Activated T-helper 1 cell treated with anti-CD3 and anti-CD28 coated beads, Interleukin-12 subunit alpha, Interleukin-12 subunit beta, Interleukin-2, Interleukin-4 antibody, amounts not matched to agents 30 ng/mL and 10 ng/mL and 1 ng/mL, durations not matched to agents 14 hours and 24 hours and 36 hours (primary cell): ENCODE data around the gene TRIM66. TPM values are rescaled to one million over a fixed set of nuclear protein-coding genes. Genes with fewer than 3 reads are reported as not detected.

Experiments
- DNase-seq: peaks from one replicate; pipeline ENCODE4 v3.0.0; 2021; ENCODE audit warnings: low spot score
- H3K27ac Mint-ChIP-seq: one replicate; pipeline ENCODE4 v1.8.0; 2021; ENCODE audit warnings: mild to moderate bottlenecking, mixed read lengths
- H3K27me3 Mint-ChIP-seq: one replicate; pipeline ENCODE4 v1.8.0; 2022; ENCODE audit warnings: mild to moderate bottlenecking, moderate library complexity, mixed read lengths; ENCODE audit not compliant: insufficient read depth
- H3K36me3 Mint-ChIP-seq: one replicate; pipeline ENCODE4 v1.8.0; 2021; ENCODE audit warnings: low read depth, mixed read lengths
- H3K4me1 Mint-ChIP-seq: one replicate; pipeline ENCODE4 v1.8.0; 2021; ENCODE audit warnings: low read depth, mixed read lengths
- H3K4me3 Mint-ChIP-seq: one replicate; pipeline ENCODE4 v1.8.0; 2021; ENCODE audit warnings: mild to moderate bottlenecking, moderate library complexity, mixed read lengths
- H3K9me3 Mint-ChIP-seq: one replicate; pipeline ENCODE4 v1.8.0; 2021; ENCODE audit warnings: mixed read lengths
- intact Hi-C: fragments of 100-400 bp; cut with micrococcal nuclease; formaldehyde crosslinking; loops from one replicate; pipeline ENCODE4 v1.15.1; 2024
- total RNA-seq: library from RNA; stranded (reverse); gene quantifications from 2 replicates; pipeline ENCODE4 v1.2.3, GENCODE V29; 2022

Gene TRIM66
- total RNA-seq, 1 donor from 2014 or later = 14.2 TPM

DNA sequence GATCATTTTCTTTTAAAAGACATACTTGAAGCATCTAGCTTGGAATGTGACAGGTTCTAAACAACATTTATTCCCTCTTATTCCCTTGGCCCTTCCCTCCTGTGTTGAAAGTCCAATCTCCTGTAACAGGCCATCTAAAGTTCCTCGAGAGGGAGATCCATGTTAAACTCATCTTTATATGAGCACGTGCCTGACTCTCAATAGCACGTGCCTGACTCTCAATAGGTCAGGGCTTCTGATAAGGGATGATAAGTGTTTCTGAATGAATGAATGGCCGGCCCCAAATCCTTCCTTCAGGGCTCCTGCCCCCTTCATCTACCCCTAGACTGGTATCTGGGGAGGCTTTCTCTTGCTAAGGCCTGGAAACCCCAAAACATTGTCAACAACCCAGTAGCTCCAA is 27.3 kb upstream of the TRIM66 start:
- Mint-ChIP-seq H3K4me3 (no peak overlapping the region), H3K36me3 (no peaks in the 10 kb centered on the region), H3K27ac (no peak overlapping the region), H3K9me3 (no peaks in the 10 kb centered on the region), H3K27me3 (peaks cover 2% of the 10 kb centered on the region), H3K4me1 (no peaks in the 10 kb centered on the region)
- no peak for DNase-seq
- intact Hi-C loops = no loop called here

DNA sequence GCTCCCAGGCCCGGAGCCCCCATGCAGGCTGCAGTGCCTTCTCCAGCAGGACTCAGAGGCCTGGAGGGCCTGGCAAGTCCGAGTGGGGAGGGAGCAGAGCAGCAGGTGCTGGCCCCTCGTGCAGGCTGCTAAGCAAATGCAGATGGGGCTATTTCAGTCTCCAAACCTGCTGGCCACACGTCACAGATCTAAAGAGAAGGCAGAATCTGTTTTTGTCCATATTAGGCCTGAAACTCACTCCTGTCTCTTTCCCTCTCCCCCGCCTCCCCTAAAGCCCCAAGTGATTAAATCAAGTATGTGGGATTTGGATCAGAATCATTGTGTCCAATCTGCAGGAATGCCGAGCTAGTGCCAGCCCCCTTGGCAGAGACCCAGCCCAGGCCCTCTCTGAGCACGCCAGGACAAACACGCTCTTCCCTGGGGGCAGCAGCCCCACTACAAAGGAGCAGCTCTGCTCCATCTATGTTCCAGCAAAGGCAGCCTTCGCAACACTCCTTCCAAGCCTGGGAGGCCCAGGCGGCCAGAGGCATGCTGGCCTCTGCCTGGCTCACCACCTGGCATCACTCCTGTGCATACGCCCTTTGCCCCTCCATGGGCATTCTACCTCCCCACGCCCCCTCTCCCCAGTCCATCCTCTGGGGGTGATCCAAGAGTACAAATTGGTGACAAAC is 26.7 kb upstream of the TRIM66 start:
- Mint-ChIP-seq H3K4me3 (no peak overlapping the region), H3K27me3 (peaks cover 2% of the 10 kb centered on the region), H3K9me3 (no peaks in the 10 kb centered on the region), H3K4me1 (no peaks in the 10 kb centered on the region), H3K27ac (no peak overlapping the region), H3K36me3 (no peaks in the 10 kb centered on the region)
- intact Hi-C loops = no loop called here
- DNase-seq = no peak

DNA sequence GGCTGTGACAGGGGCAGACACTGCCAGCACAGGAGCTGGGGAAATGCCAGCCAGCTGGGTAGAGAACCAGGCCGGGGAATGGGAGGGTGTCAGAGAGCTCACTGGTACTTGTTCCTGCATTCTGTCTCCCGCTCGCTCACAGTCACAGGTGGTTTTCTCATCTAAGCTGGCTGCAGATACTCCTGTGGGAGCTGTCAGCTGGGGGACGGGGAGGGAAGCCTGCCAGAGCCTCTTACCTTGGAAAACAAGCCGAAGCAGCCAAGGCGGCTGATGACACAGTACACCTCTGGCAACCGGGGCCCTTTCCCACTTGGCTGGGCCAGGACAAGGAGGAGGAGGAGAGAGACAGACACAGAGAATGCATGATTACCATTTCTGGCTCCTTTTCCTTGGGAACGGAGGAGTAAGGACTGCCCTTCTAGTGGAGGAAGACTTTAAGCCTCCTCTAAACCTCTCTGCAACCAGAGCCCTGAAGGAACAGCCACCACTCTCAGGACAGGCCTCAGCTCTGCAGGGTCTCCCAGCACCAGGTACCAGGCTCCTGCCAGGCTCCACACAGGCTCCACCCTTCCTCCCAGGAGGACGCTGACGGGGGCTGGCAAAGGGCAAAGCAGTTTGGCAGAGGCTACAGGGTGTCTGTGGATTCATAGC is 25.2 kb upstream of the TRIM66 start:
- peaks cover 2% of the 10 kb centered on the region for H3K27me3 Mint-ChIP-seq
- DNase-seq = no peak
- no peak overlapping the region for H3K27ac Mint-ChIP-seq
- H3K4me1 Mint-ChIP-seq = no peaks in the 10 kb centered on the region
- intact Hi-C loops = no loop called here
- H3K9me3 Mint-ChIP-seq = no peaks in the 10 kb centered on the region
- H3K4me3 Mint-ChIP-seq = no peak overlapping the region
- H3K36me3 Mint-ChIP-seq = no peaks in the 10 kb centered on the region

DNA sequence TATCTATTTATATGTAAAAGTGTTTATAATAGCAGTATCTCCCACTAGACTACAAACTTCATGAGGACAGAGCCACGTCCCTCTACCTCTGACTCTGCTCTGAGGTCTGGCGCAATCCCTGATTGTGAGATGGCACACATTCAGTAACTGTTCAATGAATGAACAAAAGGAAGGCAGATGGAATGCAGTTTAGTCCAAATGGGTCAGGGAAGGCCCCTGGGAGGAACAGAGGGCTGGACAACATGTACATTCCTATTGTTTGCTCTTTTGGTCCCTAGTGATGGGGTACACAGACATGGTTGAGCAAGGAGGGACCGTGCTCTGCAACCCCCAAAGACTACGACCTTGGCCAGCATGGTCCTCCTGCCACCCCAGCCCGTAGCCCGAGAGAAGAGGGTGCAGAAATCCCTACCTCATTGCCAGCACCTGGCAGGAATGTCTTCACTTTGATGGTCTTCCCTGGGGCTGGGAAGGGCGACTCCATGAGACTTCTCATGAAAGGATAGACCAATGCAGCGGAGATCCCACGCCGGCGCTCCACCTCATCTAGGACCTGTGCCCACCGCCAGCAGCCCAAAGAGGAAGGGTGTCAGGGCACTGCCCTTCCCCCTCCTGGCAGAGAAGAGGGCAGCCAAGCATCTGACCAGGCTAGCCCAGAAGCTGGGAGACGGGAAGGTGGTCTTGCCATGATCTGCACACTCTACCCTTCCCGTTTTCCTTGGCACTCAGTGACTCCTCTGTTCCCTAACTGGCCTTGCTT is 24.4 kb upstream of the TRIM66 start:
- no peaks in the 10 kb centered on the region for H3K9me3 Mint-ChIP-seq
- H3K36me3 Mint-ChIP-seq = no peaks in the 10 kb centered on the region
- H3K4me1 Mint-ChIP-seq = no peaks in the 10 kb centered on the region
- DNase-seq = no peak
- H3K27me3 Mint-ChIP-seq = peaks cover 2% of the 10 kb centered on the region
- no peak overlapping the region for H3K27ac Mint-ChIP-seq
- intact Hi-C loops = no loop called here
- H3K4me3 Mint-ChIP-seq = no peak overlapping the region

DNA sequence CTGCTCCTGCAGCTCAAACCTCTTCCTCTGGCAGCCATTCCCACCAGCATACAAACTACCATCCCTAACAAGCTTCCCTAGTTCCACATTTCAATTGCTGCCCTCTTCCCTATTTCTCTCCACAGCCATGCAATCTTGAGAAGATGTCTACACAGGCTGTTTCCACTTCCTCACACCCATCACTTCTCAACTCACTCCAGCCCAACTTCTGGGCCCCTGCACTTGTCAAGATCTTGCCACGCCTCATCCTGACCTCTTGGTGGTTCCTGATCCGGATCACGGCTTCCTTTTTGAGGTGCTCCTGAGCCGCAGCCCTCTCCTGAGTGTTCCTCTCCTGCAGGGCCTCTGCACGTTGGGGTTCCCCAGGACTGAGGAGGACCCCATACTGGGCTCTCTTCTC is 22.7 kb upstream of the TRIM66 start:
- H3K36me3 Mint-ChIP-seq = no peaks in the 10 kb centered on the region
- no peak overlapping the region for H3K27ac Mint-ChIP-seq
- no peak overlapping the region for H3K4me3 Mint-ChIP-seq
- H3K9me3 Mint-ChIP-seq = no peaks in the 10 kb centered on the region
- H3K4me1 Mint-ChIP-seq = no peaks in the 10 kb centered on the region
- H3K27me3 Mint-ChIP-seq = peaks cover 2% of the 10 kb centered on the region
- DNase-seq = no peak
- intact Hi-C loops = no loop called here

DNA sequence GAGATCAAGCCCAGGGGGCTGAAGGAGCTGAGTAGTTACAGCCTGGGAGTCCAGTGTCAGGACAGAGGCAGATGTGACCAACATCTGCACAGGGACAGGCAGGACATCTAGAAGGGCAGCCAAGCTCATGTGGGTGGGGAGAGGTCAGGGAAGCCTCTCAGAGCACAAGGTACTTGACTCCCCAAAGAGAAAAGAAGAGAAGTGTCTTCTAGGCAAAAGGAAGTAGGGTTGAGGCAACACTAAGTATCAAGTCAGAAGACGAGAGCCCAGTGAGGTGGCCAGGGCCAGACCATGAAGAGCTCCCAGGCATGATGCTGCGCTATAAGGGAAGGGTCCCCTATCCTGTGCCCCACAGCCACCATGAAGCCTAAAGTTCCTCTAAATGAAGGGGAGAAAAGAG is 21.7 kb upstream of the TRIM66 start:
- Mint-ChIP-seq H3K27ac (no peak overlapping the region), H3K27me3 (peaks cover 2% of the 10 kb centered on the region), H3K4me3 (no peak overlapping the region), H3K4me1 (no peaks in the 10 kb centered on the region), H3K9me3 (no peaks in the 10 kb centered on the region), H3K36me3 (no peaks in the 10 kb centered on the region)
- no peak for DNase-seq
- intact Hi-C loops = no loop called here

DNA sequence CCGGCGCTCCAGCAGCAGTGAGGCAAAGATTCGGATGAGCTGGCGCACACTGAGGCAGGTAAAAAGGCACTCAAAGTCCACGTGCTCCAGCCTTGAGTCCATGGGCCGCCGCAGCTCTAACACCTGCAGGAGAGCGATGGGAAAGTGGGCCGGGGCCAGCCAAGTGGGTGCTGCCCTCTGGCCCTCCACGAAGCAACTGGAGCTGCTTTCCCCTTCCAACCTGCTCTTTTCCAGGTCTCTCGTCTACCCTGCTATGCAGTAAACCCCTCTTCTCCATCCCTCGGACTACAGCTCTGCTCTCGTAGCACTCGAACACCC is 20.1 kb upstream of the TRIM66 start:
- intact Hi-C loops = no loop called here
- H3K27ac Mint-ChIP-seq = no peak overlapping the region
- DNase-seq = no peak
- H3K4me3 Mint-ChIP-seq = no peak overlapping the region
- no peaks in the 10 kb centered on the region for H3K4me1 Mint-ChIP-seq
- H3K36me3 Mint-ChIP-seq = no peaks in the 10 kb centered on the region
- H3K9me3 Mint-ChIP-seq = no peaks in the 10 kb centered on the region
- peaks cover 2% of the 10 kb centered on the region for H3K27me3 Mint-ChIP-seq

DNA sequence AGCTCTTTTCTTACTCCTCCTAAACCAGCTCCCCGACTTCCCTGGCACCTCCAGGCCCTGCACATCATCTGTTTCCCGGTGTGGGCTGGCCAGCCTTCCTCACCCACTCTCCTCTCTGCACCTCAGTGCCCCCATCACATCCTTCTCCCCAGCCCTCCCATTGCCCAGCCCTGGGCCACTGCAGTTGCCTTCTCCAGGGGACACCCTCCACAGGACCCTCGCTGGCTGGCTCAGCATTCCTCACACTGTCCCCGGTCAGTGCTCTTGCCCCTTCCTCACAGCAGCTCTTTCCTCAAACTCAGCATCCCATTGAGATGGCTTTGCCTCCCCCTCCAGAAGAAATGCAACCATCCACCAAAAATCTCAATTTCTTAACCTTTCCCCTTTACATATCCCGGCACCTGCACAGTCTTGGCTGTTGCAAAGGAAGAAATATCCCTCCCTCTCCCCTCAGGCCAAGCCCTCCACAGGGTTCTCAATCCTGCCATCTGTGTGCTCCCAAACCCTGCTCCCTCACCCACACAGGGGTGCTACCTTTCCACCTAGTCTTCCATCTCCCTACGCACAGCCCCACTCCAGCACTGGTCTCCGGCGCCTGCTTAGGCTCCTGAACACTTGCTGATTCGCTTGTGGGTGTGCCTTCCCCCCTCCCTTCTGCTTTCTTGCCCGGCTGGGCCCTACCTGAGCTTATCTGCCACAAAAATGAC is 19.6 kb upstream of the TRIM66 start:
- Mint-ChIP-seq H3K27me3 (peaks cover 2% of the 10 kb centered on the region), H3K27ac (no peak overlapping the region), H3K4me1 (no peaks in the 10 kb centered on the region), H3K4me3 (no peak overlapping the region), H3K9me3 (no peaks in the 10 kb centered on the region), H3K36me3 (no peaks in the 10 kb centered on the region)
- no peak for DNase-seq
- intact Hi-C loops = no loop called here

DNA sequence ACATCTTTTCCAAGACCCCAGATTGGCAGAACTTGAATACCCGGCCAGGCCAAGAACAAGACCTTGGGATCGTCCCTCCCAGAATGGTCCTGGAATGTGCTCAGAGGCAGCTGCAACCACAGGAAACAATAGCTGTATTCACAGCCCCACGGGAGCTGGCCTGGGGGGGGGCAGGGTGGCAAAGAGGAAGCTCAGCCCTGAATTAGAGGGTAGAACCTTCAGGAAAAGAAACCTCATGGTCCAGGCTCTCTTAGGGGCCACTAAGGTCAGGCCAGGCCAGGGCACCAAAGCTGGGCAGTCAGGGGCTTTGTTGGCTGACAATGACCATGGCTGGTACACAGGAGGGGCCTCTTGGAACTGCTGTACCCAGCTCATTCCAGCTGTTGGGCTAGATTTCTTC is 17.4 kb upstream of the TRIM66 start:
- peaks cover 12% of the 10 kb centered on the region for H3K36me3 Mint-ChIP-seq
- H3K27ac Mint-ChIP-seq = no peak overlapping the region

DNA sequence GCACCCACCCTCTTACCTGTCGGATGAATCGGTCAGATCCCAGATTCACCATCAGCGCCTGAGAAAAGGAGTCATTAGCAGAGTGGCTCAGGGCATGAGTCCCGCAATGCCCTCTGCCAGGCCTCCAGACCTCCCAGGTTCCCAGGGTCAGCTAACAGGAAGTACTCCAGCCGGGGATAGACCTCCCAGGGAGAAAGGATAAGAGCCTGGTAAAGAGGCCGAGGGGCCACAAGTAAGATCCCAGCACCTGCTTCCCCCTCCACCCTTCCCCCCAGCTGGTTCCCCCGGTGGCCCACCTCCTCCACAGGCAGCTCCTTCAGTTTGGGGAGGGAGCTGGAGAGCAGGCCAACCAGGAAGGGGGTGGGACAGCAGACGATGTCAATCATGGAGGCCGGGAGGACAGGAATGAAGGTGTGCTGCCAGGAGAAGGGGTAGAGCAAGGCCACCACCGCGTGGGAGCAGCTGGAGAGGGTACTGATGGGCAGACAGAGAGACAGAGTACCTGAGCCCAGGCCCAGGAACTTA is 16.5 kb upstream of the TRIM66 start:
- intact Hi-C loops = no loop called here
- no peak for DNase-seq
- peaks cover 17% of the 10 kb centered on the region for H3K36me3 Mint-ChIP-seq

More for the DNA sequence above, 17.4 kb upstream of the TRIM66 start:
- Mint-ChIP-seq H3K9me3 (no peaks in the 10 kb centered on the region), H3K4me1 (peaks cover 6% of the 10 kb centered on the region), H3K4me3 (no peak overlapping the region), H3K27me3 (no peaks in the 10 kb centered on the region)
- DNase-seq = no peak
- intact Hi-C loops = no loop called here

DNA sequence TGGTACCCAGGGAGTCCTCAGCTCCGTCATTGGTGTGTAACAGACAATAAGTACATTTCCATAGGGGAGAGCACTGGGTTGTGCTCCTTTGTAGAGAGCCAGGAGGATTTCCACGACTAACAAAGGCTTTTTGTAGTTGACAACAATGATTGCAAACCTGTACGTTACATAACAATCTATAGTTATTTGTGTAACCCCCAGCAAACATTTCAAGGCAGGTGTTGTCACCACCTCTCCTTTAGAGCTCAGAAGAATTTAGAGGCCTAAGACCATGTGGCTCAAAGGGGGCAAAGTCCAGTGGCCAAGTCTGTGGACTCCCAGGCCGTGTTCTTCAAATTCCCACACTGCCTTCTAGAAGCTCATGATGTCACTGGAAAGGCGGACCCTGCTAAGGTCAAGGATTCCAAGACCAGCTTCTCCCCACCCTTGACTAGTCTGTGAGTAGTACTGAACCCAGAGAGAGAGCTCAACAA is 15.9 kb upstream of the TRIM66 start:
- Mint-ChIP-seq H3K9me3 (no peaks in the 10 kb centered on the region), H3K4me1 (peaks cover 6% of the 10 kb centered on the region), H3K4me3 (no peak overlapping the region), H3K36me3 (peaks cover 17% of the 10 kb centered on the region), H3K27ac (peak overlapping the region; percentile 13), H3K27me3 (no peaks in the 10 kb centered on the region)
- no peak for DNase-seq
- intact Hi-C loops = no loop called here

More for the DNA sequence above, 16.5 kb upstream of the TRIM66 start:
- H3K4me1 Mint-ChIP-seq = peaks cover 6% of the 10 kb centered on the region
- no peaks in the 10 kb centered on the region for H3K27me3 Mint-ChIP-seq
- H3K27ac Mint-ChIP-seq = peak overlapping the region; percentile 13
- H3K9me3 Mint-ChIP-seq = no peaks in the 10 kb centered on the region
- no peak overlapping the region for H3K4me3 Mint-ChIP-seq

DNA sequence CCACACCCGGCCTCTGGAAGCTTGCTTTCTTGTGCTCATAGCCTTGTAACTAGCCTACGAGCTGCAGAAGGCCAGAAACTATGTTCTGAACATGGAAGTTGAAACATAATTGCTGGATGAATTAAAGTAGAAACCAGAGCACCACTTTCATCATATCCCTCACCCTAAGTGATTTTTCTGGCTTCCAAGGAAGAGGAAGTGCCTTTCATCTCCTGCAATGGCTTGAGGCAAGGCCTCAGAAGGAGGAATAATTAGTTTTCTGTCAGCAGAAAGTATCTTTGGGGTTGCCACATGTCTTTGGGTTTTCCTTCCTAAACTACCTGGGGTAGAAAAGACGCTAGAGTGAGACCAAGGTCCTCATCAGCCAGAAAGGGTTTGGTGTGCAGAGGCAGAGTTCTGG is 14.6 kb upstream of the TRIM66 start:
- no peak overlapping the region for H3K27ac Mint-ChIP-seq

More for the DNA sequence above, 14.6 kb upstream of the TRIM66 start:
- intact Hi-C loops = no loop called here
- H3K27me3 Mint-ChIP-seq = no peaks in the 10 kb centered on the region
- no peak overlapping the region for H3K4me3 Mint-ChIP-seq
- H3K9me3 Mint-ChIP-seq = no peaks in the 10 kb centered on the region
- H3K4me1 Mint-ChIP-seq = peaks cover 6% of the 10 kb centered on the region
- no peak for DNase-seq
- peaks cover 22% of the 10 kb centered on the region for H3K36me3 Mint-ChIP-seq
